Subcutaneous adipose tissue (tissue), 4 donors: ENCODE results near the gene ARL2BP. TPM values are rescaled to one million over a fixed set of nuclear protein-coding genes. Genes with fewer than 3 reads are reported as not detected.

Source experiments
- total RNA-seq, 4 donors: library from RNA; depleted of rRNA; stranded (reverse); fragments of >200 nt; gene quantifications; one replicate each; pipeline ENCODE4 v1.1.0, GENCODE V29; 2016
- TF ChIP-seq, protein P1 (sequence below): fragments of 450-650 bp; IDR thresholded peaks from one replicate; pipeline ENCODE4 v1.5.1; 2016; ENCODE audit warnings: low read depth, mild to moderate bottlenecking, control low read depth, antibody characterized with exemption, moderate library complexity

Gene ARL2BP
- total RNA-seq, 4 donors from 2014 or later = 48.8 to 94.1 (median 59.6) TPM

DNA sequence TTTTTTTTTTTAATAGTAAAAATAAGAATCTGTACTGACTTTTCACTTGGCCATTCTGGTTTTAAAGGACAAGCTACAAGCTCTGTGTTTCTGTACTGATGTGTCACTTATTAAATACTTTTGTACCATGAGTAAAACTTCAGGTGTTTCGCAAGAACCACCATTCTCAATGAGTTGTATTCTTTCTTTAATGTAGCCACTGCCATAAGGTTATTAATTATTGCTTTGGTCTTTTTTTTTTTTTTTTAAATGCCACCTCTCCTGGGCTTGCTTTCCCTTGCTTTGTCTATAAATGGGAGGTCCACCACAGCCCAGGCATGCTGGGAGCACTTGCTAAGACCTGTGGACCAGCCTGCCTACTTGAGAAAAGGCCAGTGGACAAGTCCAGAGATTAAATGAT lies 8.4 kb downstream of the ARL2BP start:
- TF ChIP-seq, protein P1, sequence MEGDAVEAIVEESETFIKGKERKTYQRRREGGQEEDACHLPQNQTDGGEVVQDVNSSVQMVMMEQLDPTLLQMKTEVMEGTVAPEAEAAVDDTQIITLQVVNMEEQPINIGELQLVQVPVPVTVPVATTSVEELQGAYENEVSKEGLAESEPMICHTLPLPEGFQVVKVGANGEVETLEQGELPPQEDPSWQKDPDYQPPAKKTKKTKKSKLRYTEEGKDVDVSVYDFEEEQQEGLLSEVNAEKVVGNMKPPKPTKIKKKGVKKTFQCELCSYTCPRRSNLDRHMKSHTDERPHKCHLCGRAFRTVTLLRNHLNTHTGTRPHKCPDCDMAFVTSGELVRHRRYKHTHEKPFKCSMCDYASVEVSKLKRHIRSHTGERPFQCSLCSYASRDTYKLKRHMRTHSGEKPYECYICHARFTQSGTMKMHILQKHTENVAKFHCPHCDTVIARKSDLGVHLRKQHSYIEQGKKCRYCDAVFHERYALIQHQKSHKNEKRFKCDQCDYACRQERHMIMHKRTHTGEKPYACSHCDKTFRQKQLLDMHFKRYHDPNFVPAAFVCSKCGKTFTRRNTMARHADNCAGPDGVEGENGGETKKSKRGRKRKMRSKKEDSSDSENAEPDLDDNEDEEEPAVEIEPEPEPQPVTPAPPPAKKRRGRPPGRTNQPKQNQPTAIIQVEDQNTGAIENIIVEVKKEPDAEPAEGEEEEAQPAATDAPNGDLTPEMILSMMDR = no peak

- TF ChIP-seq, protein P1 = no peak
Observed at GRCh38 chr16:57255686-57256415, 10.8 kb downstream of the ARL2BP start.

DNA sequence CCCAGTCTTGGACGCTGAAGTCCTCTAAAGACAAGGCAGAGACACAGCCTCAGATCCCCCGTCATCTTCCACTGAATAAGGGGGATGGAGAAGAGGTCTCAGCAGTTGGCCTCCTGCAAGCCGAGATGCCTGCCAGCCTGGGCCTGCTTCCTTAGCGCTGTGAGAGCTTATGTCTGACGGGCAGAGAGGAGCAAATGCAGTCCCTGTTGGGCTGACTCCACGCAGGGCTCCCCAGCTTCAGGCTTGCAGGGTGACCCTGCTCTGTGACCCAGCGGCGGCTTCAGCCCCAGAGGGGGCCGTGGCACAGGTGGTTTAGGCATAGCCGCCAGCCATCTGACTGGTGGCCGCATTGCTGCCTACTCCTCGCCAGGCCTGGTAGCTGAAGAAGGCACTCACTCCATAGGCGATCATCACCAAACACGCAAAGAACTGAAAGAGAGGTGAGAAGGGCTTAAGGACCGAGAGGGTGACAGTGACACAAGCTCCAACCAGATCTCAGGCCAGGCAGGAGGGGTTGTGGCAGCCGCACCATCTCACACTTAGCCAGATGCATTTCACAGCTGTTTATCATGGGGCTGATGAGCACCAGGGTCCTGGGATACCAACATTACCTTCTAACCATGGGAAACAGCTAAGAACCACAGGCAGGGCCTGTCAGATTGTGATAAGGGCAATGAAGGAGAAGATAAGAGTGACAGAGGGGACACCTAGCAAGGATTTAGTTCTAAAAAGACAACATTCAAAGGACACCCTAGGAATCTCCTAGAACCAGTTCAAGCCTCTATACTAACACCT lies 11.7 kb downstream of the ARL2BP start:
- TF ChIP-seq, protein P1 = no peak

DNA sequence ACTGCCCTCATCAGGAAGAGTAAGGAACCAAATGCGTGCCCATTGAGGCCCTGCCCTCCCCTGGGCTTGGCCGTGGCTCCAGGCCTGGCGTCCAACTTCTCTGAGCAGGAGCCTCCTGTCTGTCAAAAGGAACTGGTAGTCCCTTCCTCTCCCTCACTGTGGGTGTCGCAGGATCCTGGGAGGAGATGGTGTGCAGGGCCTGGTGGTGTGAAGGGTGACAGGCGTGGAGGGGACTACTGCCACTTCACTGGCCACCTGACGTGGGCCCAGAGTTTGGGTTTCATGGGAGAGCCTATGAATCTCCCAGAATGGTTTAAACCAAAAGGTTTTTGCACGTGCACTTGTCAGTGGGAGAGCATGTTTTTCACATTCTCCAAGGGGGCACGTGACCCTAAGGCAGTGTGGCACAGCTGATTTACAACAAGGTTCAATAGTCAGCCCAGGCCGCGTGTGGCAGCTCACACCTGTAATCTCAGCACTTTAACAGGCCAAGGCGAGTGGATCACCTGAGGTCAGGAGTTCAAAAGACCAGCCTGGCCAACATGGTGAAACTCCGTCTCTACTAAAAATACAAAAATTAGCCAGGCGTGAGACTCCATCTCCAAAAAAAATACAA lies 12.5 kb downstream of the ARL2BP start:
- TF ChIP-seq, protein P1 = no peak

DNA sequence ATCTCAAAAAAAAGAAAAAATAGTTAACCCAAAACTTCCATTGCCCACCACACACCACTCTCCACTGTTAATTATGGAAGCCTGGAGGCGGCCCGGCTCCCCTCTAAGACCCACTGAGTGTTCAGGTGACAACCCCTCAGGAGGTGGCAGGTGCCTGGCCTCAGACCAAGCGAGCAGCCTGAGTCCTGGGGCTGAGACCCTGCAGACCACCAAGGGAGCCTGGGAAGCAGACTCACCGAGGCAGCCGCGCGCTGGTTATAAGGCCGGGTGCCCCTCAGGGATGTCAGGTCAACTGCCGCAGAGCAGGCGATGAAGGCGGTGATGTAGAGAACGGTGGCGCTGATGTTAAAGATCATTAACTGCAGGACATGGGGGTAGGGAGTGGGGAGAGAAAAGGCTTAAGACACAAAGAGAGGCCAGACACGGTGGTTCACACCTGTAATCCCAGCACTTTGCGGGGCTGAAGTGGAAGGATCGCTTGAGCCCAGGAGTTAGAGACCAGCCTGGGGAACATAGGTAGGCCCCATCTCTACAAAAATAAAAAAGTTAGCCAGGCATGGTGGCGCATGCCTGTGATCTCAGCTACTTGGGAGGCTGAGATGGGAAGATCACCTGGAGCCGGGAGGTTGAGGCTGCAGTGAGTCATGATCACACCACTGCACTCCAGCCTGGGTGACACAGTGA lies 13.3 kb downstream of the ARL2BP start:
- TF ChIP-seq, protein P1 = no peak

GRCh38 chr16:57258910-57259475 lies 13.9 kb downstream of the ARL2BP start:
- TF ChIP-seq, protein P1 = no peak
